GM18517 (cell line): ENCODE measurements around the gene EFNA2.
"Not testable (repeated sequence)": the region's sequence is repeated elsewhere in the genome, so short reads cannot be mapped to it uniquely, and the experiment has no call there.

ENCODE experiments used
- ATAC-seq: cut with Tn5 transposase; IDR thresholded peaks from one replicate; pipeline ENCODE4 v1.9.1; 2021; ENCODE audit warnings: mild to moderate bottlenecking, moderate library complexity; ENCODE audit not compliant: unreplicated experiment

The EFNA2 gene

GRCh38 chr19:1294688-1295087 is 9.0 kb downstream of the EFNA2 start:
- ATAC-seq = no peak

DNA sequence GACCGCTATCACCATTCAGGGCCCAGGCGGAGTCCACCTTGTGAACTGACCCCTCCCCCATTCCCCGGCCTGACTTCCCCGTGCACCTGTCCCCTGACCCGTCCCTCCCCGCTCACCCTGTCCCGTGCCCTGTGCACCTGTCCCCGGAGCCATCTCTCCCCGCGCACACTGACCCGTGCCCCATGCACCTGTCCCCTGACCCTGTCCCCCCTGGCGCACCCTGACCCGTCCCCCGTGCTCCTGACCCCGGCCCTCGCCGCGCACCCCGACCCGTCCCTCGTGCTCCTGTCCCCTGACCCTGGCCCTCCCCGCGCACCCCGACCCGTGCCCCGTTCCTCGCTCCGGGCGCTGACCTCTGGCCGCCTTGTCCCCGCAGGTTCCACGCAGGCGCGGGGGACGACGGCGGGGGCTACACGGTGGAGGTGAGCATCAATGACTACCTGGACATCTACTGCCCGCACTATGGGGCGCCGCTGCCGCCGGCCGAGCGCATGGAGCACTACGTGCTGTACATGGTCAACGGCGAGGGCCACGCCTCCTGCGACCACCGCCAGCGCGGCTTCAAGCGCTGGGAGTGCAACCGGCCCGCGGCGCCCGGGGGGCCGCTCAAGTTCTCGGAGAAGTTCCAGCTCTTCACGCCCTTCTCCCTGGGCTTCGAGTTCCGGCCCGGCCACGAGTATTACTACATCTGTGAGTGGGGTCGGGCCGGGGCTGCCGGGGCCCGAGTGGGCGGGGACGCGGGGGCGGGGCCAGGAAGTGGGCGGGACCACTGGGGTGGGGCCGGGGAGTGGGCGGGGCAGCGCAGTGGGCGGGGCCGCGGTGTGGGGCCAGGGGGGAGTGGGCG is 9.7 kb downstream of the EFNA2 start:
- ATAC-seq = no peak

GRCh38 chr19:1296078-1296477 is 10.4 kb downstream of the EFNA2 start:
- no peak for ATAC-seq

DNA sequence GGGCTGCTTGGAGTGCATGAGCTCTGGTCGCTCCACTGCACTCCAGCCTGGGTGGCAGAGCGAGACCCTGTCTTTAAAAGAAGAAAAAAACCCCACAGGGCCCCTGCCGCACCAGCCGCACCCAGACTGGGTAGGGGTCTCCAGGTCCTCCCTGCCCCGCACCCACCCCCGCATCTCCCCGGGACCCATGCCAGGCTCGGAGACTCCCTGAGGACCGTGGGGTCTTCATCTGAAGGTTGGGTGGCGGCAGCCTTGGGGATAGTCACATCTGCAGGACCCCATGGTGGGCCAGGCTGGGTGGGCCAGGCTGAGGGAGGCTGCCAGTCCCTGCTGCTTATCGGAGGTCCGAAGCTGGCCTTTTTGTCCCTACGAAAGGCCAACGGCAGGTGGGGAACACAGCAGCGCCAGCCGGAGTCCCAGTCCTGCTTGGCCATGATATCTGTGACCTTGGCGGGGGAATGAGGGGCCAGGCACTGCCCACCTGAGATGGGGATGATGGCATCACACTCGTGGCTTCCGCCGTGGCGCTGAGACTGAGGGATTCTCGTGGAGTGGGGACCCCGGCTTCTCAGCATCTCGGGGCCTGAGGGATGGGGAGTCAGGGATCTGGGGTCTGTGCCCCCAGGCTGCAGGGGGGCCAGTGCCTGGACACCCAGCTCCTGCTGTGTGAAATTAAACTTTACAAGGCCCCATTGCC is 11.1 kb downstream of the EFNA2 start:
- no peak for ATAC-seq

GRCh38 chr19:1298235-1298634 is 12.6 kb downstream of the EFNA2 start:
- no peak for ATAC-seq

DNA sequence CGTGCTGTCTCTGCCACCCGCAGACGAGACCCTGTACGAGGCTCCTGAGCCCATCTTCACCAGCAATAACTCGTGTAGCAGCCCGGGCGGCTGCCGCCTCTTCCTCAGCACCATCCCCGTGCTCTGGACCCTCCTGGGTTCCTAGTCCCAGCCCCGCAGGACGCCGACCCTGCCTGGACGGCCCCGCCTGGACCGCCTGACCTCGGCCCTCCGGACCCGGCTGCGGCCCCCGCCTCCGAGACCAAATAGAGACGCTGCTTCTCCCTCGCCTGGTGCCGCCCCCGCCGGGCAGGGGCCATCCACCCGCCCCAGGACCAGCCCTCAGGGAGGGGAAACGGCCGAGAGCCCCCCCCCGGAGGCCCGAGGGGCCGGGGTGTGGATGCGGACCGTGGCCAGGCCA is 14.1 kb downstream of the EFNA2 start:
- no peak for ATAC-seq

GRCh38 chr19:1300744-1301490 is 15.2 kb downstream of the EFNA2 start:
- no peak for ATAC-seq

- ATAC-seq = no peak
Measured at GRCh38 chr19:1302533-1303239, 17.0 kb downstream of the EFNA2 start.

DNA sequence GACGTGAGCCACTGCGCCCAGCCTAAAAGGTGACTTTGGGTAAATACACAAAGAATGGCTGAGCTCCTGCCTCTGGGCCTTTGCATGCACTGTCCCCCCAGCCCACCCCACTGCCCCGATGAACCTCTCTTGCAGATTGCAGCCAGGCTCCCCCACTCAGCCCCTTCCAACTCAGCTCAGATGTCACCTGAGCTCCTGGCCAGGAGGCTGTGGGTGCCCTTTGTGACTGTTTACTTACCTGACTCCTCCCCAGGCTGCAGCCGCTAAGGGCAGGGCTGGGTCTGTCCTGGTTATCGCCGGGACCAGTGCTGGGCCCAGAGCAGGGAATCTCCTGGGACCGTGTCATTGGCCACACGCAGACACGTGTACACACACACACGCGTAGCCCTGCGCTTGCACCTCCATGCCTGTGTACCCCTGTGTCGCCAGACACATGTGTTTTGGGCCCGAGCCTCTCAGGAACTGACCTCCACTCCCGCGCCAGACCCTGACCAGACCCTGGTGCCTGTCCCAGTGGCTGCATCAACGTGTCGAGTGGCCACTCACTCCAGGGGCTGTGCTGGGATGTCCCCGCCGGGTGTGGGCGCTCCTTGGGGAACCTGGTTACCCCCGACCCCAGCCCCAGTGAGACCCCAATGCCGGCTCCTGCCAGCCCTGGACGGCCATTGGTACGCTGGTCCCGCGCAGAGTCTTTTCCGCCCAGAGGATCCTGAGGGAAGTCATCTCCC is 18.7 kb downstream of the EFNA2 start:
- ATAC-seq = no peak

GRCh38 chr19:1305354-1305753 is 19.7 kb downstream of the EFNA2 start:
- not testable (repeated sequence) for ATAC-seq

DNA sequence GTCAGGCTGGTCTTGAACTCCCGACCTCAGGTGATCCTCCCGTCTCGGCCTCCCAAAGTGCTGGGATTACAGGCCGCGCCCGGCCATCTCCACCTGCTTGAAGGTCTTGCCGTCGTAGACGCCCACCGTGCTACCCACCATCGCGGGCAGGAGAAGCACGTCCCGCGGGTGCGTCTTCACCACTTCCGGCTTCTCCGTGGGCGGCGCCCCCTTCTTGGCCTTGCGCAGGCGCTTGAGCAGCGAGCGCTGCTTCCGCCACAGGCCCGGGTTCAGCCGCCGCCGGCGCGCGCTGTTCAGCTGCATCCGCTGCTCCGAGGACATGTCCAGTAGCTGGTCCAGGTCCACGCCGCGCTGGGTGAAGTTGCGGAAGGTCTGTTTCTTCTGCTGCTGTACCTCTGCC is 21.6 kb downstream of the EFNA2 start:
- no peak for ATAC-seq

- ATAC-seq = no peak
Measured at GRCh38 chr19:1307755-1308303, 22.2 kb downstream of the EFNA2 start.

DNA sequence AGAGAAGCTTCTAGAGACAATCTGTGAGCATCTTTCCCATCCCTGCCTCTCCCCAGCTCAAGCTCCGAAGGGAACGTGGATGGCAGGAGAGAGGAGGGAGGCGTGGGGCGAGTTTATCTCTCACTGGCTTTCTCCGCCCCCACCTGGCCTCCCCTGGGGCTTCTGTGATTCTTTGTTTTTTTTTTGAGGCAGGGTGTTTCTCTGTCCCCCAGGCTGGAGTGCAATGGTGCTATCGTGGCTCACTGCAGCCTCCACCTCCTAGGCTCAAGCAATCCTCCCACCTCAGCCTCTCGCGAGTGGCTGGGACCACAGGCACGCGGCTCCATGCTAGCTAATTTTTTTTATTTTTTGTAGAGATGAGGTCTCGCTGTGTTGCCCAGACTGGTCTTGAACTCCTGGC is 23.0 kb downstream of the EFNA2 start:
- ATAC-seq = no peak

- no peak for ATAC-seq
Measured at GRCh38 chr19:1309977-1310852, 24.5 kb downstream of the EFNA2 start.

- no peak for ATAC-seq
Measured at GRCh38 chr19:1310853-1311180, 25.1 kb downstream of the EFNA2 start.

GRCh38 chr19:1311543-1312091 is 25.9 kb downstream of the EFNA2 start:
- no peak for ATAC-seq

DNA sequence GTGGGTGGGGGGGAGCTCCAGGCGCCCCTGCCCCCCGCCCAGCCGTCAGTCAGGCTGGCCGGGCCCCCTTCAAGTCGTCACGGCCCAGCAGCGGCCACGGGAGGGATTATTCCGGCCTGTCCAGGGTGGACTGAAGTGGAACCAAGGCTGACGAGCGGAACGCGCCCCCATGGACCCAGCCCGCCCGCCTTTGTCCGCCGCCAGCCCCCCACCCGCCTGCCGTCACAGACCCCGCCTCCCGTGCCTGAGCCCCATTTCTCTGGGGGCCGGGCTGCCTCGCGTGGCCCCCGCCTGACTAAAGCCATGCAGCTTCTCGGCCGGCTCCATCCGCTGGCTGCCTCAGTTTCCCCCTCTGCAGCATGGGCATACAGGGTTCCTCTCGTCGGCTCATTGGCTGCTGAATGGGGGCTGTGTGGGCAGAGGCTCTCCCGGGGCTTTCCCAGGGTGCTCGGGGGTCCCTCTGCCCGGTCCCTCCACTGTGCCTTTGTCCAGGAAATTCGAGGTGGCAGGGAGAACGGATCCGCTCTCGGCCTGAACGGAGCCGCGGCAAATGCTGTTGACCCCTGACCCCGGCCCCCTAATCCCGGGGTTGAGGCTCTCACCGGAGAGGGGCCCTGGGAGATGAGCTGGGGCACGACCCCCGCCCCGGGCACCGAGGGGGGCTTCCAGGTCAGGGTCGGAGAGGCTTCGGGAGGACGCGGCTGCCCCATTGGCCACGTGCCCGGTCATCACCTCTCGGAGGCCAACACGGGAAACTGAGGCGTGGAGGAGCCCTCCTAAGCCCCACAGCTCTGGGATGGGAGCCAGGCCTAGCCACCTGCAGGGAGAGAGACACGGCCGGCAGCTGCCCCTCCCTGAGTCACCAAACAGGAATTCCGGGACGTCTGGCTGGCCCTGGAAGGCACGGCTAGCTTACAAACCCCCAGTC is 27.4 kb downstream of the EFNA2 start:
- no peak for ATAC-seq
